Amygdala (tissue), 56 donors: Measurements from ENCODE around the gene FGD6.
A peak's percentile ranks its signal among the peaks of the same experiment; 100 is the strongest.
"Not testable (repeated sequence)": the region's sequence is repeated elsewhere in the genome, so short reads cannot be mapped to it uniquely, and the experiment has no call there.

Experiments used
- DNase-seq, 56 donors: peaks; one replicate each; lab custom pipeline; 2025; lab: John Stamatoyannopoulos, UW

Gene FGD6

DNA sequence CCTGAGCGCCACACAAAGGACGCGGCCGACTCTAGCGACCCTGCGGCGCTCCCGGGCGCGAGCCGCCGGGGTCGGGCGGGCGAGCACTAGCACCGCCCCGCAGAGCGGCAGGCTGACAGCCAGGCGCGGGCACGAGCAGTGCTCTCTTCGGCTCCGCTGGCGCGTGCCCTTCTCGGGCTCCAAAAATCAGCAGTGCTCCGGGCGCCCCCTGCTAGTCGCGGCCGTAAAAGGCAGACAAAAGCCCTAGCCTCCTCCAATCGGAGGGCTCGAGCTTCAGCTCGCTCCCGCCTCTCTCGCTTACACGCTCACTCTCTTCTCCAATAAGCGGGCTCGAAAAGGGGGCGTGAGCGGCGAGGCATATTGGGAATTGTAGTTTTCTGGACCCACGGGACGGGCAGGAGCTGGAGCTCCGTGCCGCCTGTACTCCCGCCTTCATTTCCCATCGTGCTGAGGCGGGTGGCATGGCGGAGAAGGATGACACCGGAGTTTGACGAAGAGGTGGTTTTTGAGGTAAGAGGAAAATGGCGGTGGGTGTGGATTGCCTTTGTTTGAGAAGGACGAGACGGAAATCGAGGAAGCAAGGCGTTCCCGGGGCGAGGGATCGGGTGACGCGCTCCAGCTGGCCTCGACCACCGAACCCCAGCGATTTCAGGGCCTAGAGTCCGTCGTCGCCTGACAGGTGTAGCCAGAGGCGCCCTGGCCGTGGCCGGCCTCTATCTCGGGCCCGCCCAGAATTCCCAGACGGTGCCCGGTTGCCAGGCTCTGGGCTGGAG lies at the start of gene FGD6, which contains the start of gene VEZT:
Gene FGD6, minus strand, starts transcription at position 91 of the 773 bp plus-strand sequence. CDS start 227 bp downstream, outside the sequence.
Gene VEZT, plus strand, starts transcription at position 431 of the 773 bp plus-strand sequence. Its CDS starts 44 bp downstream, at position 475.
- peak; percentile 73 to 100 (median 98) for DNase-seq

DNA sequence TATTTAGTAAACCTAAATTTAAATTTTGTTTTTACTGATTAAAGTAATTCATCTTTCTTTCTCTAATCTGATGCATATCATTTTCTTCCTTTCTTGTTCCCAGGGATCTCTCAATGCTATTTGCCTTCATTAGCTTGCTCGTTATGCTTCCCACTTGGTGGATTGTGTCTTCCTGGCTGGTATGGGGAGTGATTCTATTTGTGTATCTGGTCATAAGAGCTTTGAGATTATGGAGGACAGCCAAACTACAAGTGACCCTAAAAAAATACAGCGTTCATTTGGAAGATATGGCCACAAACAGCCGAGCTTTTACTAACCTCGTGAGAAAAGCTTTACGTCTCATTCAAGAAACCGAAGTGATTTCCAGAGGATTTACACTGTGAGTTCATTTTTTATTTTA lies 49.0 kb upstream of the FGD6 start:
- no peak for DNase-seq

DNA sequence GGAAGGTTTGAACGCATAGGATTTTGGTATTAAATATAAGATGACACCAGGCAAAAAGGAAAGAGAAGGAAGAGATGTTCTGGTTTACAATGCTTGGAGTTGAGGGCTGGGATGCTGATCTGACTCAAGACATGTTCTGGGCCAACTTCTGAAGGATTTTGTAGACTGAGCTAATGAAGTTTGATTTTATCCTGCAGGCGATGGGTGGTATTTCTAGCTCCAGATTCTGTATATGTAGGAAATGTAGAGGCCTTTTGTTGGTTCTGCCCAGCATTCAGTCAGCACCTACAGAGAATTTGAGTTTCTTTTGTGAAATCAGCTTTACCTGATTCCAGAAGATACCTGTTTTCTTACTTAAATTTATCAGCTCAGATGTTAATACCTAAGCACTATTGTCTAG lies 48.5 kb upstream of the FGD6 start:
- DNase-seq = no peak

DNA sequence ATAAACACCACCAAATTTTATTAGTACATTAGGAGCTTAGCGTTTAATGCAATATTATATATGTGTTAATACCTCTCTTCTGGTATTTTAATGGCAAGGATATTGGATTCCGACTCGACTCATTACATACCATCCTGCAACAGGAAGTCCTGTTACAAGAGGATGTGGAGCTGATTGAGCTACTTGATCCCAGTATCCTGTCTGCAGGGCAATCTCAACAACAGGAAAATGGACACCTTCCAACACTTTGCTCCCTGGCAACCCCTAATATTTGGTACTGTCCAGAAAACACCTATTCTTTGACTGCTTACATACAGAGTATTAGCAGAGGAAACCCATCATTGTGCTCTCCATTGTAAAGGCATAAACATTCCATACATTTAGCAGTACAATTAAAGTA lies 45.5 kb upstream of the FGD6 start:
- no peak for DNase-seq

GRCh38 chr12:95261109-95261508 lies 43.8 kb upstream of the FGD6 start:
- no peak for DNase-seq

DNA sequence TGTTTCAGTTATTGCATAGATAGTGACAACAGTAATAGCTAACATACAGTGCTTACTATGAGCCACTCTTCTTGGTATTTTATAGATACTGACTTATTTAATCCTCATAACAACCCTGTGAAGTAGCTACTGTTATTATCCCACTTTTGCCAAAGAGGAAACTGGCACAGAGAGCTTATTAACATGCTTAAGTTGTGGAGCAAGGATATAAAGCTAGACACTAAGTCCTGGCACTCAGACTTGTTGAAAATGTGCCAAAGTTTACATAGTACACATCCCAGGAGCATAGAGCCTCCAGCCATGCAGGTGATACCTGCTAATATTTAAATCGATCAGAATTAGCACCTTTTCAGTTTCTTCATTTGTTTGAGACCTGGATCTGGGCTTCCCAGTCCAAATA lies 42.1 kb upstream of the FGD6 start:
- DNase-seq = no peak

DNA sequence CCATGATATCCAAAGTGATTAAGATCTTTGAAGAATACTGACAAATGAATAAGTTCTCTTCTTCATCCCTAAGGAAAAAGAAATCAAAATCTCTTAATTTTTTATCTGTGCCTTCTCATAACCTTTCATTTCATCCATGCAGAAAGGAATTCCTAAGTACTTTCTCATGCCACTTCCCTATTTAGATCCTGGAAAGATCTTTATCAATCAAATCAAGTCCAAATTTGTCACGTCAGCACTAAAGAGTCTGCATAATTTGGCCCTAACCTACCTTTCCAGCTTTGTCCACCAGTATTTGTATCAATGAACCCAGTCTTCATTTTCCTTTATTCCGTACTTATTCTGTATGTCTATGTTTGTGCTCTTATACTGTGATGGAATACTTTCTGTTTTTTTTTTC lies 41.5 kb upstream of the FGD6 start:
- no peak for DNase-seq

- no peak for DNase-seq
These were observed 40.9 kb upstream of the FGD6 start for GRCh38 chr12:95258151-95258550.

DNA sequence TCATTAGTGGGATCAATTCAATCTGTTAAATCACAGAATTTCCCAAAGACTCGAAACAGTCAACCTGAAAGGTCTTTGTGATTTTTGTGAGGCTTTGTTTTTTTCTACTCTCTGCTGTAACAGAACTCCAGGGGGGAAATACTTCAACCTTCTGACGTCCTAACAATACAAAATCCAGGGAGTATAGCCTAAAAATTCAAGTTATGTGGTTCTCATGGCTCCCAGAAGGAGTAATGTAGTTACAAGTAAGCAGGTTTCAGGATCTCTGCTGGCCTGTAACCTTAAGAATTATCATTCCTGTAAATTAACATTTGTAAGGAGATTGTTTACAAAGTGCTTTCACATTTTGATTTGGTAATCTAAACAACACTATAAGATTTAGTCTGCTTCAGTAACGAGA lies 40.3 kb upstream of the FGD6 start:
- no peak for DNase-seq

DNA sequence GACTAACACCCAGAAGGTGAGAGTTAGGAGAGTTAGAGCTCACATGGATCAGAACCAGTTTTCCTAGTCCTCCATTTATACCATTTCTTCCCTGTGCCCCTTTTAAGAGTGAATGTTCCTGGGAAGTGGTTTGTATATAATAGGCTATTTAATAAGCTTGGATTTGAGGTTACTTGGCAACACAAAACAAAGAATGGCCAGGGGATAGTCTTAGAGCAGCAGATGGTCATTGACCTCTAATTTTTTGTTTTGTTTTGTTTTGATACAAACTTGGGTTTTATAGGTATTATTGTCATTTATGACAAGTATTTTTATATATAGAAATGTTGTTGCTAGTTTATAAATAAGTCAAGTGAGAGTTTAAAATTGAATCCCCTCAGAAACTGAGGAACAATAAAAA lies 36.1 kb upstream of the FGD6 start:
- DNase-seq = no peak

DNA sequence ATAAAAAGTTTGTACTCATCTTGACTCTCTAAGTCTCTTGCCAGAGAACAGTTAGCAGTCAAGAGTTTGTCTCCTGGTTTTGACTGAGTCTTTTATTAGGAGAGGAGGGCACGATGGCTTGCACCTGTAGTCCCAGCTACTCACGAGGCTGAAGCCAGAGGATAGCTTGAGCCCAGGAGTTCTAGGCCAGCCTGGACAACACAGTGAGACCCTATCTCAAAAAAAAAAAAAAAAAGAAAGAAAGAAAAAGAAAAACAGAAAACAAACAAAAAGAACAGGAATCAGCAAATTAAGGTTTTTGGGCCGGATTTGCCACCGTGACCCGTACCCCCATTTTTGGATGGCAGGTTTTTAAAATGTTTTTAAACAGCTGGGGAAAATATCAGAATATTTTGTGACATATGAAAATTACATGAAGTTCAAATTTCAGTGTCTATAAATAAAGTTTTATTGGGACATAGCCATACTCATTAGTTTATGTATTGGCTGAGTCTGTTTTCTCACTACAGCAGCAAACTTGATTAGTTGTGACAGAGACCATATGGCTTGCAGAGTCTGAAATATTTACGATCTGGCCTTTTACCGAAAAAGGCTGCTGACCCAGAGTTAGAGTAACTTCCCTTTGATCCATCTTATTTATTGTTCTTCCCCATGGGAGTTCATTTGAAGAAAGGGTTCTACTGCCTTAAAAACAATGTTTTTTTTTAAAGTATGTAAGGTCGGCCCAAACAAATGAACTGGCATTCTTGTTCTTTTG lies 31.5 kb upstream of the FGD6 start:
- no peak for DNase-seq

GRCh38 chr12:95248095-95248494 lies 30.8 kb upstream of the FGD6 start:
- DNase-seq = no peak

DNA sequence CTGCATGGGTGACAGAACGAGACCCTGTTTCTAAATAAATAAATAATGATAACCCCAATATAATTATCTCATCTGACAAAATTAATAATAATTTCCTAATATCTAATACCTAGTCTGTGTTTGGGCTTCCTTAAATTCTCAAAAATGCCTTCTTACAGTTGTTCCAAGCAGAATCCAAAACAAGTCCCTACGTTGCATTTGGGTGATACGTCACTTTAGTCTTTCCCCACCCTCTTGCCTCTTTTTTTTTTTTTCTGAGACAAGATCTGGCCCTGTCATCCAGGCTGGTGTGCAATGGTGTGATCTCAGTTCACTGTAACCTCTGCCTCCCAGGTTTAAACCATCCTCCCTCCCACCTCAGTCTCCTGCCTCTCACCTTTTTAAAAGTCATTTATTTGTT lies 27.1 kb upstream of the FGD6 start:
- no peak for DNase-seq

DNA sequence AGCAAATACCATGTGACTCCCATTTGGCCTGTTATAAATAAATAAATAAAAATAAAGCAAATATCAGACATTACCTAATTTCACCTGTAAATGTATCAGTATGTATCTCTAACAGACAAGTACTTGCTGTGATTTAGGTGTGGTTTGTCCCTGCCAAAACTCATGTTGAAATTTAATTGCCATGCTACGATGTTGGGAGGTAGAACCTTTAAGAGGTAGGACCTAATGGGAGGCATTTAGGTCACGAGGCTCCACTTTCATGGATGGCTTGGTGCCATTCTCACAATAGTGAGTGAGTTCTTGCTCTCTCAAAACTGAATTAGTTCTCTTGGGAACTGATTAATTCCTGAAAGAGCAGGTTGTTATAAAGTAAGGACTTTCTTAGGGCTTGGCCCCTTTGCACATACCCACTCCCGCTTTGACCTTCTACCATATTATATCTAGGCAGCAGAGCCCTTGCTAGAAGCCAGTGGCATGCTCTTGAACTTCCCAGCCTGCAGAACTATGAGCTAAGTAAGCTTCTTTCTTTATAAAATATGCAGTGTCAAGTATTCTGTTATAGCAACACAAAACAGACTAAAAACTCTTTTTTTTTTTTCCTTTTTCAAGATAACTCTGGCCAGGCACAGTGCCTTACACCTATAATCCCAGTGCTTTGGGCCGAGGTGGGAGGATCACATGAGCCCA lies 26.4 kb upstream of the FGD6 start:
- no peak for DNase-seq

DNA sequence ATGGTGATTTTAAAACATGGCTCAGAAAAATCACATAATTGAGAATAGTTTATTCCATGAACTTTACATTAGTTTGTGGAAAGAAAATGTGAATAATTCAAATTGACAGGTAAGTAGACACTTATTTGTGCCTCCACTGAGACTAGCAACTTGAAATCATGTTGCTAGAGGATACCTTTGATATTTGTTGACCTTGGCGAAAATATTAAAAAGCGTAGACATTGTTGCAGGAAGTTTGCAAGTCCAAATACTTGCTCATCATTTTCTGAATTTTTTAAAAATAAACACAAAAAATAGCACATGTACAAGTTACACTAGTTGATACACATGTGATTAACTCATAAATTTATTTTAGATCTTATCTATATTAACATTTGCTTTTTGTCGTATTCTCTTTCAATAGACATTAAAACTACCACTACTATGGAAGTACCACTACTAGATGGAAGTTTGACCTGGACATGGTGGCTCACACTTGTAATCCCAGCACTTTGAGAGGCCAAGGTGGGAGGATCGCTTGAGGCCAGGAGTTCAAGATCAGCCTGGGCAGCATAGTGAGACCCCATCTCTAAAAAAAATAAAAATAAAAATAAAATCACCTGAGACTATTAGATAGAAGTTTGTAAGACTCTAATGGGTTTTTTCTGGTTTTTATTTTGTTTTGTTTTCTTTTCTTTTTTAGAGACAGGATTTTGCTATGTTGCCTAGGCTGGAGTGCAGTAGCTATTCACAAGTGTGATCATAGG lies 24.7 kb upstream of the FGD6 start:
- no peak for DNase-seq

DNA sequence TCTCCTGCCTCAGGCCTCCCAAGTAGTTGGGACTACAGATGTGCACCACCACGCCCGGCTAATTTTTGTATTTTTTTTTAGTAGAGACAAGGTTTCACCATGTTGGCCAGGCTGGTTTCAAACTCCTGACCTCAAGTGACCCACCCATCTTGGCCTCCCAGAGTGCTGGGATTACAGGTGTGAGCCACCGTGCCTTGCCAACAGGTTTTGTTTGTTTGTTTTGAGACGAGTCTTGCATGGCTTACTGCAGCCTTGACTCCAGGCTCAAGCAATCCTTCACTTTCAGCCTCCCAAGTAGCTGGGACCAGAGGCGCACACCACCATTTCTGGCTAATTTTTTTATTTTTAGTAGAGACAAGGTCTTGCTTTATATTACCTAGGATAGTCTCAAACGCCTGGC lies 23.9 kb upstream of the FGD6 start:
- DNase-seq = not testable (repeated sequence)

DNA sequence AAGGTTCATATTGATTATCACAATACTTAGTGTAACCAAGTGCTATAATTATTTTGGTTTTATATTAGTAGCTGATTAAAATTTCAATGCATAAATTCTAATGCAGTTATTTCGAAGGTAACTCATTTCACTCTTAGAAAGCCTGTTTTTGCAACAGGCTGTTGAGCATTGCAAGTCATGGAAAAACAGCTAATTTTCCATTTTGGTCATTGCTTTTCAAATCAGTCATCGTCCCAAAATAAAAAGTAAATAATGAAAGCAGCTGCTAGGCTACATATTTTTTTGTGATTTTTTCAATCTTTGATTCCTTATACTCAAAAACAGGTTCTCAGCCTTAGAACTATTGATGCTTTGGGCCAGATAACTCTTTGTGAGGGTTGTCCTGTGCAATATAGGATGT lies 23.3 kb upstream of the FGD6 start:
- DNase-seq = no peak

DNA sequence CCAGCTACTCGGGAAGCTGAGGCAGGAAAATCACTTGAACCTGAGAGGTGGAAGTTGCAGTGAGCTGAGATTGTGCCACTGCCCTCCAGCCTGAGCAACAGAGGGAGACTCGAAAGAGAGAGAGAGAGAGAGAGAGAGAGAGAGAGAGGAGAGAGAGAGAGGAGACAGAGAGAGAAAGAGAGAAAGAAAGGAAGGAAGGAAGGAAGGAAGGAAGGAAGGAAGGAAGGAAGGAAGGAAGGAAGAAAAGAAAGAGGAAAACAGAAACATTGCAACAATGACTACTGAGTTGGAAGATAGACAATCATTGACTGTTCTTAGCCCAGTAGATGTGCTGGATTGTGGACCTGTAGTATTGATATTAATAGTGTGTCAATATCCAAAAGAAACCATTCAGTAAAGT lies 22.6 kb upstream of the FGD6 start:
- DNase-seq = not testable (repeated sequence)

DNA sequence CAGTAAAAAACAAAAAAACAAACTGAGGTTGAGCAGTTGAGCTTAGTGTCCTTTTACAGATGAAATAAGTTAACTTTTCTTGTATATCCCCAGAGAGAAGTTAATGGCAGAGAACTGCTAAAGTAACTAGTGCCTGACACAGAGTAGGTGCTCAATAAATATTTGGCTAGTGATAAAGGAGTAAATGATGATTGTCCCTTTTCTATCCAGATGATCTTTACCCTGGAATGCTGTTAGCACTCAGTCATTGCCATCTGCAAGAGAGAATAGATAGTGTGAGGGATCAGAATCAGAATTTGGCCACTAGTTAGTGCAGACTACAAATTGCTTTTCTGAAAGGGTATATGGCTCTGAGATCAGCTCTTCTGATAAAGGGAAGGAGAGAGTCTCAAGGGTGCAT lies 21.9 kb upstream of the FGD6 start:
- DNase-seq = no peak

DNA sequence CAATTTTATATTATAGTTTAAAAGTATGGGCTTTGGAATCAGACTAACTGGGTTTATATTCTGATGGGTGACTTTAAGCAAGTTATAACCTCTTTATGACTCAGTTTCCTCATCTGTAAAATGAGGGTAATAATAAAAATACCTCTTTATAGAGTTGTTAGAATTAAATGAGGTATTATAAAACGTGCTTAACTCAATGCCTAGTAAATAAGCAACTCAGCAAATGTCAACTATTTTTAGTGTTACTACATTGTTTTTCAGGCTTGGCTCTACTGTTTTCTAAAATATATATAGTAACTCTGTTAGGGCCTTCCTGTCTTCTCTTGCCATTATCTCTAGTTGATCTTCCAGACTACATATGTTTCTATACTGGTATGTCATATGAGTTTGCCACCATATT lies 20.9 kb upstream of the FGD6 start:
- DNase-seq = no peak

- no peak for DNase-seq
These were observed 20.0 kb upstream of the FGD6 start for GRCh38 chr12:95237315-95237714.
